NCI-H82 treated with DMSO at 0.1 percent for 48 hours (cell line): ENCODE data around the gene BLVRB.
A peak's percentile ranks its signal among the peaks of the same experiment; 100 is the strongest.
"Not testable (repeated sequence)": the region's sequence is repeated elsewhere in the genome, so short reads cannot be mapped to it uniquely, and the experiment has no call there.

Experiments
- DNase-seq: peaks from one replicate; lab custom pipeline; 2025; ENCODE audit not compliant: unreplicated experiment; lab: John Stamatoyannopoulos, UW

Gene BLVRB

GRCh38 chr19:40452016-40452415 lies 13.5 kb downstream of the BLVRB start:
- DNase-seq = no peak

GRCh38 chr19:40450664-40451063 lies 14.9 kb downstream of the BLVRB start:
- peak; percentile 71 for DNase-seq

GRCh38 chr19:40449506-40449905 lies 16.0 kb downstream of the BLVRB start:
- DNase-seq = no peak

GRCh38 chr19:40446263-40446784 lies 19.2 kb downstream of the BLVRB start:
- DNase-seq = no peak

- peak; percentile 18 for DNase-seq
Observed at GRCh38 chr19:40445780-40446262, 19.7 kb downstream of the BLVRB start.

- DNase-seq = no peak
Observed at GRCh38 chr19:40444825-40445312, 20.7 kb downstream of the BLVRB start.

- peak; percentile 93 for DNase-seq
Observed at GRCh38 chr19:40444000-40444824, 21.3 kb downstream of the BLVRB start, which contains the start of gene SERTAD3. Gene SERTAD3 (minus strand): TSS chr19:40444335. CDS start chr19:40442080, 2,255 bp downstream.

- peak; percentile 99 for DNase-seq
Observed at GRCh38 chr19:40443131-40443999, 22.2 kb downstream of the BLVRB start.

- DNase-seq = no peak
Observed at GRCh38 chr19:40442328-40443130, 23.0 kb downstream of the BLVRB start.

- DNase-seq = no peak
Observed at GRCh38 chr19:40441719-40442253, 23.8 kb downstream of the BLVRB start.

- DNase-seq = no peak
Observed at GRCh38 chr19:40438284-40438683, 27.3 kb downstream of the BLVRB start.

- DNase-seq = peak; percentile 40
Observed at GRCh38 chr19:40433391-40434216, 31.9 kb downstream of the BLVRB start.

GRCh38 chr19:40432760-40433159 lies 32.8 kb downstream of the BLVRB start:
- not testable (repeated sequence) for DNase-seq

- no peak for DNase-seq
Observed at GRCh38 chr19:40431698-40432097, 33.8 kb downstream of the BLVRB start.

- not testable (repeated sequence) for DNase-seq
Observed at GRCh38 chr19:40430242-40430641, 35.3 kb downstream of the BLVRB start.

GRCh38 chr19:40428197-40428596 lies 37.3 kb downstream of the BLVRB start:
- not testable (repeated sequence) for DNase-seq

- DNase-seq = peak; percentile 99
Observed at GRCh38 chr19:40425450-40426287, 39.9 kb downstream of the BLVRB start, which contains the start of gene SERTAD1. Gene SERTAD1 (minus strand): TSS chr19:40425992. CDS start chr19:40423546, 2,446 bp downstream.
